OCI-LY3 (cell line): ENCODE results near the gene MTCH1.

Source experiments
- EZH2phosphoT487 ChIP-seq: fragments of 200-600 bp; shearing (Covaris generic); IDR thresholded peaks from 2 replicates; pipeline ENCODE4 v1.6.1; 2018; ENCODE audit warnings: antibody characterized with exemption, mixed run types, low read depth
- TF ChIP-seq, protein P1 (sequence below): fragments of 200-600, 300-600 bp; sonication (generic); IDR thresholded peaks from 2 replicates; pipeline ENCODE4 v1.5.1; 2014; ENCODE audit warnings: antibody characterized with exemption, low read length, low read depth

DNA sequence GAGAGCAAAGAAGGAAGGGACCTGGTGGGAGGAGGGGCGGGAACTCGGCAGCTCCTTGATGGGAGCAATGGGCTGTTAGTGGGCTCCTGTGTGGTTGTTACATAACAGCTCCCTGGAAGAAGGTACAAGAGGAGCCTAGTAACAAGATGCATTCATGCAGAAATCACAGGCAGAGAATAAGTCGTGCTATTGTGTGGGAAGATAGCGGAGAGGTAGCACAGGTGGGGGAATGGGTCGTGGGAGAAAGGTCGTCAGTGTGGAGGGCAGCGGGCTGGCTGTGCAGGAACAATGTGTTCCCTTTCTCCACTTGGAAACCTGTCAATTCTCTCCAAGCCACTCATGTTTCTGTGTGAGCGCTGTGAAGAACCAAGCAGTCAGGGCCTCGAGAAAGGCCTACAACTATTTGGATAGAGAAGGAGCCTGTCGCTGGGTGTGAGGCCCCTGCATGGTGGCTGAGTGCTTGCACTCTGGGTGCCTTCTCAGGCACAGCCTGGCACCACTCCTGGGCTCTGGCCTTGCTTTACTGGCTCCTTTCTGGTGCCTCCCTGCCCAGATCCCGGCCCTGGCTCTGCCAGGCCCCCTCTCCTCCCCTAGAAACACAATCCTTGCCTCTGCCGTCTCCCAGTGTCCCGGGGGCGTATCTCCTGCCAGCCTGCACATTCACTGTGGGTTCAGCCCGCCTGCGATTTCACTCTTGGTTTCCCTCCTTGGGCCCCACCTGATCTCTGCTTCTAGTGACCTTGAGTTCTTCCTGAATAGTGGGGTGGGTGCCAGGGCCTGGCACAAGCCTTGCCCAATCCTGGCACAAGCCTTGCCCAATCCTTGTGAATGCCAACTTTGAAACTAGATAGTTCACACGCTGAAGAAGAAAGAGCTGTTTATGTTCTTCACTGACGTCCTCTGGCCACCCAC lies 12.1 kb upstream of the MTCH1 start:
- TF ChIP-seq, protein P1, sequence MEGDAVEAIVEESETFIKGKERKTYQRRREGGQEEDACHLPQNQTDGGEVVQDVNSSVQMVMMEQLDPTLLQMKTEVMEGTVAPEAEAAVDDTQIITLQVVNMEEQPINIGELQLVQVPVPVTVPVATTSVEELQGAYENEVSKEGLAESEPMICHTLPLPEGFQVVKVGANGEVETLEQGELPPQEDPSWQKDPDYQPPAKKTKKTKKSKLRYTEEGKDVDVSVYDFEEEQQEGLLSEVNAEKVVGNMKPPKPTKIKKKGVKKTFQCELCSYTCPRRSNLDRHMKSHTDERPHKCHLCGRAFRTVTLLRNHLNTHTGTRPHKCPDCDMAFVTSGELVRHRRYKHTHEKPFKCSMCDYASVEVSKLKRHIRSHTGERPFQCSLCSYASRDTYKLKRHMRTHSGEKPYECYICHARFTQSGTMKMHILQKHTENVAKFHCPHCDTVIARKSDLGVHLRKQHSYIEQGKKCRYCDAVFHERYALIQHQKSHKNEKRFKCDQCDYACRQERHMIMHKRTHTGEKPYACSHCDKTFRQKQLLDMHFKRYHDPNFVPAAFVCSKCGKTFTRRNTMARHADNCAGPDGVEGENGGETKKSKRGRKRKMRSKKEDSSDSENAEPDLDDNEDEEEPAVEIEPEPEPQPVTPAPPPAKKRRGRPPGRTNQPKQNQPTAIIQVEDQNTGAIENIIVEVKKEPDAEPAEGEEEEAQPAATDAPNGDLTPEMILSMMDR: no peak
- no peak for TF ChIP-seq EZH2phosphoT487
